GM12891 (cell line): ENCODE measurements around the gene ETV3.

Experiments
- DNase-seq: peaks from one replicate; pipeline ENCODE4 v3.0.0; 2011; ENCODE audit warnings: low spot score; ENCODE audit not compliant: insufficient read length
- FAIRE-seq: peaks from 2 replicates; lab custom pipeline; 2011; peaks lifted over from hg19 to GRCh38; lab: Jason Lieb, UNC
- PAX5 ChIP-seq: IDR thresholded peaks from 2 replicates; pipeline ENCODE4 v1.6.1; 2011; ENCODE audit warnings: low read length, moderate library complexity, mild to moderate bottlenecking; ENCODE audit not compliant: insufficient read depth, severe bottlenecking
- POLR2A ChIP-seq: IDR thresholded peaks from 2 replicates; pipeline ENCODE4 v1.6.1; 2011; ENCODE audit warnings: low read depth, low read length, control low read depth
- POLR2AphosphoS5 ChIP-seq: IDR thresholded peaks from 2 replicates; pipeline ENCODE4 v1.6.1; 2011; ENCODE audit warnings: low read depth, low read length, control low read depth
- POU2F2 ChIP-seq: IDR thresholded peaks from 2 replicates; pipeline ENCODE4 v1.6.1; 2011; ENCODE audit warnings: low read depth, mild to moderate bottlenecking, control low read depth, low read length, moderate library complexity
- SPI1 ChIP-seq: IDR thresholded peaks from 2 replicates; pipeline ENCODE4 v1.6.1; 2011; ENCODE audit warnings: low read depth, low read length, control low read depth
- TAF1 ChIP-seq: IDR thresholded peaks from 2 replicates; pipeline ENCODE4 v1.6.1; 2011; ENCODE audit warnings: low read depth, low read length, control low read depth

The ETV3 gene

DNA sequence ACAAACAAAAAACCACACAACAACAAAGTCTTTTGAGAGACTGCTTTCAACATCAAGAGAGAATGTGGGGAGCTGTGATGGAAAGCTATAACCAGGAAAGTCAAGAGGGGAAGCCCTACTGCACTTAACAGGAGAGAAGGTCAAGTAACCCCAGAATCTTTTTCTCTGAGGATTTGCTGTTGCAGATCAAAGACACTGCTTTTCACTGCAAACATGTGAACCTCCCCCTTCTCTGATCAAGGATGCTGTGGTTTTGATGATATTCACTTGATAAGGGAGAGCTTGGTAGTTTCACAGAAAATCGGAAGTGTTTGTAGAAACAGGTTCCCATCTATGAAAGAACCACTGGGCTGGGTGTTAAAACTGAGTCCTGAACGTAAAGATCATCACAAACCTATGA lies 4.8 kb downstream of the ETV3 start:
- FAIRE-seq (no peak), DNase-seq (no peak)
- TF ChIP-seq TAF1, result no peak
- TF ChIP-seq POLR2AphosphoS5, result no peak
- no peak for TF ChIP-seq PAX5
- no peak for TF ChIP-seq POLR2A
- TF ChIP-seq POU2F2, result no peak
- no peak for TF ChIP-seq SPI1

DNA sequence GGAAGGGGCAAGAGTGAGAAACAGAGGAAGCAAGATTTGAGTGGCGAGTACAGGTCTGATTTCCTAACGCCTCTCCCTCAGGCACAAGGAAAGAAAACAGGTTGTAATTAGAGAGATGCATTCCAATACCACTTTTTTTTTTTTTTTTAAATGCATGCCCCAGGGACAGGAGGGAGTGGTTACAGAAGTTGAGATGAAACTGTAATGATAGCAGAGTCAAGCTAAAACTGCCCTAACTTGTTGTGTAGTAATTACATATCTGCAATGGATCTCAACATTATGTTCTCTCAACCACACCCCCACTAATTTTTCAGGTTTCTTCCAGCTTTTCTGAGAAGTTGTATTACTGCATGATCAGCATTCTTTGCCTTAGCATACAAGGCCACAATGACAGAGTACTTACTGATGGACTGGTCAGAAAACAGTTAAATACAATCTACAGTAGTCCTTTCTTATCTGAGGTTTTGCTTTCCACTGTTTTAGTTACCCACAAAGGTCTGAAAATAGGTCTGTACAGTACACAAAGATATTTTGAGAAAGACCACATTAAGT lies 5.5 kb downstream of the ETV3 start:
- no peak for TF ChIP-seq TAF1
- TF ChIP-seq POLR2A, result no peak
- no peak for TF ChIP-seq PAX5
- TF ChIP-seq SPI1, result no peak
- no peak for TF ChIP-seq POU2F2
- no peak for FAIRE-seq

DNA sequence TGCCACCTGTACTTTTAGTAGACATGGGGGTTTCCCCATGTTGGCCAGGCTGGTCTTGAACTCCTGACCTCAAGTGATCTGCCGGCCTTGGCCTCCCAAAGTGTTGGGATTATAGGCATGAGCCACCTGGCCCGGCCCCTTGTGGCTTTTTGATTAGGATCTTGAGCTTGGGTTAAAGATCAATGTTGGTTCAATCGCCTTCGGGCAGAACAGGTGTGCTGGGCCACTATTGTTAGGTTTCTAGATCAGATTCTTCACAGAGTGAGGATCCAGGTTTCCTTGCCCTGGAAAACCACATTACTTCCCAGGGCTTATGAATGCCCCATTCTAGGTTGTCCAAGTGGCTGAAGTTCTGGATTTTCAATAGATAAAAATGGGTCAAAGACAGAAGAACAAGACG lies 6.1 kb downstream of the ETV3 start:
- no peak for TF ChIP-seq POLR2A
- TF ChIP-seq SPI1, result no peak
- TF ChIP-seq POLR2AphosphoS5, result no peak
- TF ChIP-seq TAF1, result no peak
- TF ChIP-seq PAX5, result no peak
- TF ChIP-seq POU2F2, result no peak
- FAIRE-seq, result no peak

More for the DNA sequence above, 5.5 kb downstream of the ETV3 start:
- no peak for DNase-seq

DNA sequence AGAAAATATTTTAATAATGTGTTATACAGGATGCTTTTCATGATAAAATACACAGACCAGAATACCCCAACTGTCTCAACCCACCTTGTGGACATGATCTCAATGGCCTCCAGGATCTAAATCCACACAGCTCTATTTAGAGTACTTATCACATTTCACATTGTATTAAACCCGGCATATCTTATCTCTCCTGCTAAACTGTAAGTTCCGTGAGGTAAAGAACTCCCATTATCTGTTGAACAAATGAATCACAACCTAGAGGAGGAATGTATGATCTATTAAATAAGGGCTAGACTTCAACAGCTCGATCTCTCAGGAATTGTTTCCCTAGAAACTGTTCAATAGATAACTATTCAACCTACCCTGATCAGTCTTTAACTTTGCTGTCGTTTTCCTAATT lies 6.9 kb downstream of the ETV3 start:
- DNase-seq, result no peak
- no peak for FAIRE-seq
- TF ChIP-seq POLR2A, result no peak
- TF ChIP-seq SPI1, result no peak
- no peak for TF ChIP-seq PAX5
- no peak for TF ChIP-seq TAF1
- TF ChIP-seq POU2F2, result no peak
- no peak for TF ChIP-seq POLR2AphosphoS5

More for the DNA sequence above, 6.1 kb downstream of the ETV3 start:
- DNase-seq, result no peak

DNA sequence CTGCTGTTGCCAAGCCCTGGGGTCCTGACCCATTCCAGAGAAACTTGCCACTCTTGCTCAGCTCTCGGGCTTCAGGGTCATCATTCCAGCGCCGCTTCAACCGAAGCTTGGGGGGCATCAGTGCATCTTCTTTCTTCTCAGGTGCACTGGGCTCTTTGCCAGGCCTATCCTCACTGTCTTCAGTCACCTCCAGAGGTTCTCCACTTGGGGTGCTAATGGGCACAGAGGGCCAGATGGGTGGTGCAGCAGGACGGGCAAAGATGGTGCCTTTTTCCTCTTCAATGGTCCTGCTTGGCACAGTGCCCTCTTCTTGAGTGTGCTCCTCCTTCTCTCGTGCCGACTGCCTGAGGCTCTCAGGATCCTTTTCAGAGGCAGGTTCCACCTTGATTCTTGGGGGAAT lies 13.3 kb downstream of the ETV3 start:
- FAIRE-seq (no peak), DNase-seq (no peak)

DNA sequence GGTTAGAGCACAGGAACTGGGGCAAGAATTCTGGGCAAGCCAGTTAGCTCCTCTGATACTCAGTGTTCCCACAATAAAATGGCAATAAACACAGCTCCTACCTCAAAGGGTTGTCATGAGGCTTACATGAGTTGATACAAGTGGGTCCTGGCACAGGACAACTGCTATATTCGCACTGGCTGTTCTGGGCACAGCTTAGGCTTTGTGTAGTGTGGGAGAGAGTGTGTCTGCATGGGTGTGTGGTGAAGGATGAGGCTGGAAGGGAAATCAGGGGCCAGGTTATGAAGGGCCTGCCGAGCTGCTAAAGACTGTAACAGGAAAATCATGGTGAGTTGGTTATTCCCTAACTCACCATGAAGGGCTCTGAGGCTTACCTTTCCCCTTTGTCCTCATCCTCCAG lies 18.7 kb downstream of the ETV3 start:
- no peak for FAIRE-seq
- no peak for DNase-seq

More for the DNA sequence above, 13.3 kb downstream of the ETV3 start:
- no peak for TF ChIP-seq POLR2A
- TF ChIP-seq POLR2AphosphoS5, result no peak
- TF ChIP-seq POU2F2, result no peak
- TF ChIP-seq SPI1, result no peak
- no peak for TF ChIP-seq TAF1
- TF ChIP-seq PAX5, result no peak

DNA sequence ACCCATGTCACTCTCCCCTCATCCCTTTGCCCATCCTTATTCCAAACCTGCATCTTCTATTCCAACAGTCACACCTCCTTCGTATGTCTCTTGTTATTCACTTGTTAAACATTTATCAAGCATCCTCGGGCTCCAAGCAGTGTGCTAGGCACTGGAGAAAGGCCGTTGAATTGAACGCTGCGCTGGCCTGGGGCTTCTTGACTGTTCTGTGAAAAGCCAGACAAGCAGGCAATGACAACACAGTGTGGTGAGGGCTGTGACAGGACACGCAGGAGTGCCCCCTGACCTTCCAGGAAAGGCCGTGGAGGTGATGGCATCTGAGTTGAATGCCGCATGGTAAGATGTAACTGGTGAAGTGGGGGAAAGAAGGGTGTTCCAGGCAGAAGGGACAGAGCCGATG lies 19.2 kb downstream of the ETV3 start:
- FAIRE-seq, result no peak
- TF ChIP-seq POLR2A, result no peak
- TF ChIP-seq SPI1, result no peak
- no peak for TF ChIP-seq TAF1
- no peak for TF ChIP-seq POLR2AphosphoS5
- TF ChIP-seq POU2F2, result no peak
- no peak for TF ChIP-seq PAX5
- no peak for DNase-seq

More for the DNA sequence above, 18.7 kb downstream of the ETV3 start:
- TF ChIP-seq POLR2AphosphoS5 (no peak), PAX5 (no peak), TAF1 (no peak), POU2F2 (no peak), SPI1 (no peak), POLR2A (no peak)

DNA sequence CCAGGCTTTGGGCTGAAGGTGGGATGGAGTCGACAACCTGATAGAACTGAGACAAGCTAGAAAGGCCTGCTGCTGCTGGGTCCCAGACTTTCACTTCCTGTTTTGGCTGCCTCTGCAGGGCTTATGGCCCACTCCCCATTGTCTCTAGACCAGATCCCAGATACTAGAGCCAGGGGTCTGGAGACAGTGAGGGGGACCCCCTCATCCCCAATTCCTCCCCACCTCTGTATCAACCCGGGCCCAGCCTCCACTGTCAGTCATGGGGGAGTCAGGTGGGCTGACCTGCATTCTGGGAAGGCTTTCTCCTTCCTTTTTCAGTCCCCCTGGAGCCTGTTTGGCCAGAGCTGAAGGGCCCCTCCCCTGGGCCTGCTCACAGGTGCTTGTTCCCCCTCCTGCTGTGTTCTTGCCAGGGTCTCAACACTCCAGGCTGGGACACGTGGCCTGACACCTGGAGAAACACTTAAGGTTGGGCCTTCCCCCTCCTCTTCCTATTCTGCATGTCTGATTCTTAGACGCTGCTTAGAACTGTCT lies 20.6 kb downstream of the ETV3 start:
- FAIRE-seq (peak; percentile 48), DNase-seq (peak; percentile 63)
- TF ChIP-seq SPI1 (peak; percentile 99), PAX5 (no peak), POLR2A (no peak), POU2F2 (peak; percentile 60; the same call in 1 of the 2 replicates)

DNA sequence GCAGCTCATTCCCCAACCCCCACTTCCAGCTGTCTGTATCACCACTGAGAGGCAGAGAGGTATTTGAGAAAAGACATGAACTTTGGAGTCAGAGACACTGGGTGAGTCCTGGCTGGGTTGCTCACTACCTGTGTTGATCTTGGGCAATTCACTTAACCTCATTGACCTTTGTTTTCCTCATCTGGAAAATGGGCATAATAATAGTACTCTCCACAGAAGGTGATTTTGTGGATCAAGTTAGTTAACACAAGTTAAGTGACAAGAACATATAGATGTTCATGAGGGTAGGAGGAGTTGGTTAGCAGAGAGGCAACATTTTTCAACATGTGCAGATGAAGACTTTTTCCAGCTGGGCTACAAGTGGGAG lies 21.5 kb downstream of the ETV3 start:
- DNase-seq (no peak), FAIRE-seq (no peak)
- TF ChIP-seq POLR2A (no peak), POU2F2 (no peak), PAX5 (no peak), POLR2AphosphoS5 (no peak), TAF1 (no peak), SPI1 (no peak)
